ENCODE data around the gene FHL2. TPM values are rescaled to one million over a fixed set of nuclear protein-coding genes. Genes with fewer than 3 reads are reported as not detected.
"Not testable (repeated sequence)": the region's sequence is repeated elsewhere in the genome, so short reads cannot be mapped to it uniquely, and the experiment has no call there.

FHL2 gene
- polyA plus RNA-seq, 6 donors from 2014 or later = 0.05 to 0.39 (median 0.24) TPM; not detected in 2

DNA sequence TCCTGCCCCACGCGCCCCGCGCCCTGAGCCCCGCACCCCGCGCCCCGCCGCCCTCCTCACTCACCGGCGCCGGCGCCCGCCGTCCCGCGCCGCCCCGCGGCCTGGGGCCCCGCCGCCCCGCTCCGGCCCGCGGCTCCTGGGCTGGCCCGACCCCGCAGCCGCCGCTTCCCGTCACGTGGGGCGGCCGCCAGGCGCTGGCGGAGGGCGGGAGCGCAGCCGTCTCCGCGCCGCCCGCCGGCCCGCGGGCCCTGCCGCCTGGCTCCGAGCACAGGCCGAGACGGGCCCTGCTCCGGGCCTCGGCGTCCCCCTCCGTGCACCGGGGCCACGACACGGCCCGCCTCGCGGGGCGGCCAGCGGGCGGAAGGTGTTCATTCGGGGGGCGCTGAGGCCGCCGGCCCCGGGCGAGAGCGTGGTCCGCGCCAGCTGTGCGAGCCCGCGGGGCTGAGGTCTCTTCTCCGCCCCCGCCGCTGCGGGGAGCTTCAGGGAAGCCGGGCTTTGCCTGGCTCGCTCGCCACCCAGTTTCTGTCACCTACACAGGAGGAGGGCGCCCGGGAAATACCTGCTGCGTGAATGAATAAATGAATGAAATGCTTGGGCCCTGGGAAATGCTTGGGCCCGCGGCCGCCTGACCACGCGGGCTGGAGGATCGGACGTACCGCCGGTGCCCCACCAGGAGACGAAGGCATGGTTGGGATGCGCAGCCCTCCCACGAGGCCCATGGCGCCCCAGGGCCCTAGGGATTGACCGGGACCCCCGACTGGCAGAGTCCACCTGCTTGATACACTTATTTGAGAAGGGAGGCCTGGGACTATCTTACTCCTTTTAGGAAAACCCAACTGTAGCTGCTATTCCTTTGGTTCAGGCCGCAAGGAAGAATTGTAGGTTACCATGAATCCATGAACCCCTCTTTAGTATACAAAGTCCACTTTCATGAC, 69.0 kb downstream of the FHL2 start, which contains the start of gene TGFBRAP1:
TGFBRAP1 (minus strand) TSS at position 175 of the 935 bp plus-strand sequence. CDS start 21,434 bp downstream, outside the sequence.
- Mint-ChIP-seq H3K27me3 (no peaks in the 10 kb centered on the region), H3K4me3 (peak within 1 kb of the TSS; percentile 86 to 99 (median 96)), H3K4me1 (peaks cover 29 to 41% (median 39%) of the 10 kb centered on the region in 3 donors), H3K9me3 (no peaks in the 10 kb centered on the region), H3K36me3 (no peaks in the 10 kb centered on the region), H3K27ac (peak within 1 kb of the TSS; percentile 90 to 98 (median 96))
- ATAC-seq (ENCODE audit: low read depth in 2 of 2) (peak; percentile 92 to 93), DNase-seq (peak; percentile 79)

DNA sequence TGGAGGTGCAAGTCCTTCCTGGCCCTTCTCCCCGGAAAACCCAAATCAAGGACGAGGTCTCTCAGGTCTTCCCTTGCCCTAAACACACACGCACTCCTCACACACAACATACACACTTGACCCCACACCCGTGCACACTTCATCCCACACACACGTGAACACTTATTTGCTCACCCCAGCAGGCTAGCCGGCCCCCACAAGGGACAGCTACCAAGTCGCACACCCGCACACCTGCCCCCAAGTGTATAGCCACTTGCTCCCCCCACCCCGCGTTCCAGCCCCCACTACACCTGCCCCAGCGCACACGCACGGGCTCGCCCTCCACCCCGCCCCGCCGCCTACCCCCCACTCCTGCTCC, 69.7 kb downstream of the FHL2 start:
- peak overlapping the region; percentile 86 to 99 (median 96) for H3K4me3 Mint-ChIP-seq

DNA sequence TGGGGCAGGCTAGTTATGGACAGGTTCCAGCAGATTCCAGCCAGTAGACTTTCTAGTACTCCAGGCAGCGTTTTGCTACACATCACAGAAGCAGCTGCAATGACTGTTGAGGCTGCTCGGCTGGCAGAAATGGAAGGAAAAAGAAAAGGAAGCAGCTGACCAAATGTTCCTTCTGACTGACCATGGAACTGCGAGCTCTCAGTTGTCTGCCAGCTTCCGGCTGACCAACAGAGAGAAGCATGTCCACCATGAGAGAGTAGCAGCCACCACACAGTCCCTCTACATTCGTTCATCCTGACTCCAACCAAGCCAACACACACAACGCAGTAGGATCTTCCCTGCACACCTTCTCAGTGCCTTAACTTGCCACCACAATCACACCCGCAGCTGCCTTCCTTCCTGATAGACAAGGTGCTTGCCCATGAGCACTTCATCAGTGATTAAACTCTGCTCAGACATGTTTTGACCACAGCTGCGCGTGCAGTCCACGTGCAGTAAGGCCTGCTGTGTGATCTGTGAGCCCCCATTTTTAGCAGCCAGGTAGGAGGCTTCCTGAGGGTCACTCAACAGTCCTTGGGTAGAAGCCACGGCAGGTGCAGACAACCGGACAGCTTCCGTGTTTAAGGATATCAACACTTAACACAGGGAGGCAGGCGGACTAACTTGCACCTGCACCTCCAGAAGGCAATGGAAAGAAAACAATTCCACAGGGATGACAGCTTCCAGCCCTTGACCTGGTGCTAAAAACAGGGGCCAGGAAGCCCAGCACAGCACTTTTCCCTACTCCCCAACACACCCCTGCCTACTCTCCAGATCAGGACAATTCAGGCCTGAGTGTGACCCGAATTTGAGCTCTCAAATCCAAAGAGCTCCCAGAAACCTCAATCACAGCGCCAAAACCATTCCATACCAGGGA, 70.3 kb downstream of the FHL2 start:
- H3K9me3 Mint-ChIP-seq = no peaks in the 10 kb centered on the region
- no peak for ATAC-seq (ENCODE audit: low read depth in 2 of 2)
- peak overlapping the region; percentile 86 to 99 (median 96) for H3K4me3 Mint-ChIP-seq
- peaks cover 39 to 52% (median 49%) of the 10 kb centered on the region in 3 donors for H3K4me1 Mint-ChIP-seq
- no peaks in the 10 kb centered on the region for H3K27me3 Mint-ChIP-seq
- no peaks in the 10 kb centered on the region for H3K36me3 Mint-ChIP-seq
- peak; percentile 6 for DNase-seq
- H3K27ac Mint-ChIP-seq = peak overlapping the region; percentile 88 to 98 (median 96)

More for the DNA sequence above, 69.7 kb downstream of the FHL2 start:
- DNase-seq (no peak), ATAC-seq (ENCODE audit: low read depth in 2 of 2) (peak; percentile 22 to 23)
- Mint-ChIP-seq H3K4me1 (peaks cover 34 to 48% (median 46%) of the 10 kb centered on the region in 3 donors), H3K9me3 (no peaks in the 10 kb centered on the region), H3K27ac (peak overlapping the region; percentile 88 to 98 (median 96)), H3K36me3 (no peaks in the 10 kb centered on the region), H3K27me3 (no peaks in the 10 kb centered on the region)

DNA sequence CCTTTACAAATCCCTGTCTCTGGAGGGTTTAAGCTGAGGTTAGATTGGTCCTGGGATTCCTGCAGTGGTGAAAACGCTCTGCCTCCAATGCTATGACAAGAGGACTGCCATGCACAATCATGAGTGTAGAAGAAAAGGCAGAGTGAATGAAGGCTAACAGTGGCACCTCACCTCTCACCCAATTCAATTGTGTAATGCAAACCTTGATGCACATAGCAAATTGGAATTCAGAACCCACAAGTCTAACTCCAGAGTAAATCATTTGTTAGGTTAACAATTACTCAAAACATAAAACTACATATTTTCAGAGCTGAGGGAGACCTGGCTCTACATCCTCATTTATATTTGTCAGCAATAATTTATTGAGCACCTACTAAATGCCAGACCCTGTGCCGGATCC, 71.2 kb downstream of the FHL2 start:
- DNase-seq (no peak), ATAC-seq (ENCODE audit: low read depth in 2 of 2) (no peak)
- Mint-ChIP-seq H3K9me3 (no peaks in the 10 kb centered on the region), H3K36me3 (no peaks in the 10 kb centered on the region), H3K27ac (peak overlapping the region; percentile 42 to 98 (median 78)), H3K4me1 (peaks cover 46 to 60% (median 55%) of the 10 kb centered on the region in 3 donors), H3K27me3 (no peaks in the 10 kb centered on the region), H3K4me3 (peak overlapping the region in 7 of 8 donors; percentile 86 to 99 (median 96))

DNA sequence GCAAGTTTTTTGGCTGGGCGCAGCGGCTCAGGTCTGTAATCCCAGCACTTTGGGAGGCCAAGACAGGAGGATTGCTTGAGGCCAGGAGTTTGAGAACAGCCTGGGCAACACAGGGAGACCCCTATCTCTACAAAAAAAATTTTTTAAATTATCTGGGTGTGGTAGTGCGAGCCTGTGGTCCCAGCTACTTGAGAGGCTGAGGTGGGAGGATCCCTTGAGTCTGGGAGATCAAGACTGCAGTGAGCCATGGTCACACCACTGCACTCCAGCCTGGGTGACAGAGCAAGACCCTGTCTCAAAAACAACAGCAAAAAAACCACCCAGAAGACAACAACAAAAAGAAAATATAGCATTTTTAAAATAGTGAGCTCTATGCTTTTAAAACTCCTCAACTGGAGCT, 71.6 kb downstream of the FHL2 start:
- H3K9me3 Mint-ChIP-seq; H3K36me3 Mint-ChIP-seq; DNase-seq; H3K27me3 Mint-ChIP-seq; ATAC-seq (ENCODE audit: low read depth in 2 of 2): not testable (repeated sequence)
- peak overlapping the region in 5 of 8 donors; percentile 86 to 98 (median 96) for H3K4me3 Mint-ChIP-seq
- peaks cover 47 to 62% (median 59%) of the 10 kb centered on the region in 3 donors for H3K4me1 Mint-ChIP-seq
- peak overlapping the region in 2 of 6 donors; percentile 90 to 96 for H3K27ac Mint-ChIP-seq

DNA sequence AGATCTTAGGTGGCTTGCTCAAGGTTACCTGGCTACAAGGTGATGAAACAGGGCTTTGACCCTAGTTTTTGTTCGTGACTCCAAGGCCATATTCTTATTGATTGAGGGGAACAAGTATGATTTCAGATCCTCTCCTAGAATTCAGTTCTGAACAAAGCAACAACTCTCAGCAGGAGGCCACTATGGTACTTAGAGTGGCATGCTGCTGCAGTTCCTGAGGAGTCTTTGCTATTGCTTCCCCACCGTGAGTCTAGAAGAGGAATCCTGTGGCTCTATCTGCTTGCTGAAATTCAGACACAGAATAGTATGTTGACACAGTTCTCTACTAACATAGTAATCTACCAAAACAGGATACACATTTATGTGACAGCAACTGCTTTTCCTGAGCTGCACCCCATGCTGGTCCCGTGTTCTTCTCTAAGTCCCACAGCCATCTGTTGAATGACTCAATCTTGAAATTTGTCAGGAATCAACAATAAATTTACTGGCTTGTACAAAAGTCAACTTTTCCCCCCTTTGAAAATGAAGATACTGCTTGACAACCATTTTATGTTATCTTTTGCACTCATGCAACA, 73.4 kb downstream of the FHL2 start:
- Mint-ChIP-seq H3K9me3 (no peaks in the 10 kb centered on the region), H3K4me3 (peak overlapping the region in 1 of 8 donors; percentile 46), H3K36me3 (no peaks in the 10 kb centered on the region), H3K27me3 (no peaks in the 10 kb centered on the region), H3K4me1 (peaks cover 47 to 62% (median 59%) of the 10 kb centered on the region in 3 donors), H3K27ac (peak overlapping the region in 1 of 6 donors; percentile 16)
- ATAC-seq (ENCODE audit: low read depth in 2 of 2) (no peak), DNase-seq (no peak)

DNA sequence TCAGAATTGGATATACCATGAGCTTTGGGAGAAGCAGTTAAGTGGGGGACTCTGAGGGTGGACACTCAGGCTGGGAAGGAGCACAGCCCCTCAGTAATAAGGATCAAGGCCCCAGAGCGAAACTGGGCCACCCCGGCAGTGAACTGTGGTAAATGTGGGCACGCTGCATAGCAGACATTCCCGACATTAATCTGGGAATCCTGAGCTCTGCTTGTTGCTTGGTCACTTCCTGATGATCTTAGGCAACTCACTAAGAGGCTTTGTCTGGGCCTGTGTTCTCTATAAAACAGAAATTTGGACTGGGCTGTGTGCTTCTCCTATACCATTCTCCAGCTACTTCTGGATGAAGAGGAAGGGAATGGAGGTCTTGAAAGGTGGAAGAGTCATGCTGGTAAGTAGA, 74.1 kb downstream of the FHL2 start:
- Mint-ChIP-seq H3K27ac (peak overlapping the region in 2 of 6 donors; percentile 38 to 79), H3K36me3 (no peaks in the 10 kb centered on the region), H3K4me3 (peak overlapping the region in 1 of 8 donors; percentile 46), H3K27me3 (no peaks in the 10 kb centered on the region), H3K4me1 (peaks cover 45 to 64% (median 53%) of the 10 kb centered on the region in 3 donors), H3K9me3 (no peaks in the 10 kb centered on the region)
- DNase-seq (no peak), ATAC-seq (ENCODE audit: low read depth in 2 of 2) (no peak)

DNA sequence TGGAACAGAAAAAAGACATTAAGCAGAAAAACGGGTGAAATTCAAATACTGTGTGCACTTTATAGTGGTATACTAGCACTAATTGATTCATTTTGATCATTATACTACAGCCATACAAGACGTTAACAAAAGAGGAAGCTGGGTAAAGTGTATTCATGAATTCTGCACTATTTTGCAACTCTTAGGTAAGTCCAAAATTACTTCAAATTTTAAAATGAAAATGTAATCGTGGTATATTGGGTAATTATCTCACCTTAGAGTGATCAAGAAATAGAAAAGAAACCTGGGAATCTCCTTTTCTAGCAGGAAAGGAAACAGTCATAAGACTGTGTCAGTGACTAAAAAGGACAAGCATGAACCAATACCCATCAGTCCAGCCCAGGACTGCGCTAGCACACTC, 74.8 kb downstream of the FHL2 start:
- Mint-ChIP-seq H3K4me1 (peaks cover 43 to 61% (median 51%) of the 10 kb centered on the region in 3 donors), H3K36me3 (no peaks in the 10 kb centered on the region), H3K27ac (peak overlapping the region in 1 of 6 donors; percentile 65), H3K4me3 (peak overlapping the region in 1 of 8 donors; percentile 29), H3K9me3 (no peaks in the 10 kb centered on the region), H3K27me3 (no peaks in the 10 kb centered on the region)
- DNase-seq (no peak), ATAC-seq (ENCODE audit: low read depth in 2 of 2) (no peak)

DNA sequence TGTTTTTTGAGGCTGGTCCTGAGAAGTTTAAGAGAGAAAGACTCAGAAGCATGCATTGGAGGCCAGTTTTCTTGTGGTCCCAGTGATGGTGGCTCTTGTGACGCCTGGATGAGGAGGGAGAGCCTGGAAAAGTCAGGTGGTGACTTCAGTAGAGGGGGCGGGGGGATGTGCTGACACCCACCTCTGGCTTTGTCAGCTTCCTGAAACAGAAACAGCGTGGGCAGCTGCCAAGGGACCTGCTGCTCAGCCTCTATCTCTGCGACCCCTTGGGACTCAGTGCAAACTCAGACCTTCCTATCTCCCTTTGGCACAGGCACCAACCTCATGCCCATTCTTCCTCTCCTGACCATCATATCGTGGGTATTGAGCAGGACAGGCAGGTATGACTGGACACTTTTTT, 75.7 kb downstream of the FHL2 start:
- Mint-ChIP-seq H3K4me3 (peak overlapping the region in 1 of 8 donors; percentile 30), H3K4me1 (peaks cover 37 to 57% (median 42%) of the 10 kb centered on the region in 3 donors), H3K9me3 (no peaks in the 10 kb centered on the region), H3K36me3 (no peaks in the 10 kb centered on the region), H3K27me3 (no peaks in the 10 kb centered on the region), H3K27ac (peak overlapping the region in 3 of 6 donors; percentile 14 to 90 (median 43))
- DNase-seq = no peak
- ATAC-seq (ENCODE audit: low read depth in 2 of 2) = no peak

DNA sequence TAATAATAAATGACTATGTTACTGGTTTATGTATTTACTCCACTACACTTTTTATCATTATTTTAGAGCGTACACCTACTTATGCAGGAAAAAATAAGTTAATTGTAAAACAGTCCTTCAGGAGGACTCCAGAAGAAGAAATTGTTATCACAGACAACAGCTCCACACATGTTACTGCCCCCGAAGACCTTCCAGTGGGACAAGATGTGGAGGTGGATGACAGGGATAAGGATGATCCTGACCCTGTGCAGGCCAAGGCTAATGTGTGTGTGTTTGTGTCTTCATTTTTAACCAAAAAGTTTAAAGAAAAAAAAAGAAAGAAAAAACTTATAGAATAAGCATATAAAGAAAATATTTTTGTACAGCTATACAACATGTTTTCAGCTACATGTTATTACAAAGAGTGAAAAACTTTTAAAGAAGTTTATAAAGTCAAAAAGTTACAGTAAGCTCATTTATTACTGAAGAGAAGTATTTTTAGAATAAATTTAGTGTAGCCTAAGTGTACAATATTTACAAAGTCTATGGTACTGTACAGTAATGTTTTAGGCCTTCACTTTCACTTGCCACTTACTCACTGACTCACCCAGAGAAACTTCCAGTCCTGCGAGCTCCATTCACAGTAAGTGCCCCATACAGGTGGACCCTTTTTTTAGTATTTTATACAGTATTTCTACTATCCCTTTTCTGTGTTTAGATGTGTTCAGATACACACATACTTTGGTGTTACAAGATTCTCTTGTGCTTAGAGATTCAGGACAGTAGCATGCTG, 76.8 kb downstream of the FHL2 start:
- no peaks in the 10 kb centered on the region for H3K27me3 Mint-ChIP-seq
- no peaks in the 10 kb centered on the region for H3K36me3 Mint-ChIP-seq
- no peak for DNase-seq
- H3K27ac Mint-ChIP-seq = no peak overlapping the region
- no peak for ATAC-seq (ENCODE audit: low read depth in 2 of 2)
- H3K9me3 Mint-ChIP-seq = no peaks in the 10 kb centered on the region
- H3K4me1 Mint-ChIP-seq = peaks cover 38 to 59% (median 43%) of the 10 kb centered on the region in 3 donors
- H3K4me3 Mint-ChIP-seq = no peak overlapping the region

DNA sequence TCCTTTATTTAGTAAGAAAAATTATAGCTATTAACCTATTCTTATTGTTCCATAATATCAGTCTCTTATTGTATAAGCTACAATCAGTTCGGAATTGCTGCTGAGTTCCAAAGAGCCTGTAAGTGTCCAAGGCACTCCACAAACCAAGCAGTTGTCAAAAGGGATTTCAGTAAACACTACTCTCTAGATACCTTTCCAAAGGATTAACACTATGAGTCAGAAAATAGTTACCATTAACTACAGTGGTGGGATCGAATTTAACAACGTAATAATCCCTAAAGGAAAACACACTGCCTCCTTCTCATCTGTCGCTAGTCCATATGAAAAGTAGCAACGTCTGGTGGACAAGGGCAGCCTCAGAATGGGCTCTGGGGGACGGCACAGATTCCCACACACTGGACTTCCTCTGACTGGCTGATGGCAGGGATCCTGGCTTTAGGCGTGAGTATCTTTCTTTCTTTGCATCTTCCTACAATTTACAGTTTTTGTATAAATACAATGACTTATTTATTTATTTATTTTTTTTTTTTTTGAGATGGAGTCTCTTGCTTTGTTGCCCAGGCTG, 78.1 kb downstream of the FHL2 start:
- no peak for ATAC-seq (ENCODE audit: low read depth in 2 of 2)

DNA sequence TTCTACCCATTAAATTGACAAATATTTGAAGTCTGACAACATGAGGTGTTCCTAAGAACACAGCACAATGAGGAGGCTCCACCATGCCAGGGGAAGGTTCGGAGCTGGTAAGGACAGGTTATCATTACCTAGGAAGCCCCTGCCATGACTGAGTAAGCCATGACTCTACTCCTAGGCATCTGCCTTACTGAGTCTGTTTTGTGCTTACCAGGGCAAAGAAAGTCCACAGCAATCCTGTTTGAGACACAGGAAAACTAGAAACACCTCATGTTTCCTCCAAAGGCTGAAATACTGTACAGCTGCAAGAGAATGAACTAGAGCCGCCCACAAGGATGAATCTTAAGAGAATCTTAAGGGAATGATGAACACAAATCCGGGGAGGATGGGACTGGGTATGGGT, 80.9 kb downstream of the FHL2 start:
- ATAC-seq (ENCODE audit: low read depth in 2 of 2) (no peak), DNase-seq (no peak)
- no peaks in the 10 kb centered on the region for H3K36me3 Mint-ChIP-seq
- H3K27ac Mint-ChIP-seq = no peak overlapping the region
- peaks cover 29 to 39% (median 39%) of the 10 kb centered on the region in 3 donors for H3K4me1 Mint-ChIP-seq
- no peaks in the 10 kb centered on the region for H3K27me3 Mint-ChIP-seq
- no peak overlapping the region for H3K4me3 Mint-ChIP-seq
- H3K9me3 Mint-ChIP-seq = no peaks in the 10 kb centered on the region

More for the DNA sequence above, 78.1 kb downstream of the FHL2 start:
- H3K4me3 Mint-ChIP-seq = no peak overlapping the region
- no peak for DNase-seq
- peaks cover 38 to 54% (median 47%) of the 10 kb centered on the region in 3 donors for H3K4me1 Mint-ChIP-seq
- no peaks in the 10 kb centered on the region for H3K9me3 Mint-ChIP-seq
- no peaks in the 10 kb centered on the region for H3K36me3 Mint-ChIP-seq
- H3K27ac Mint-ChIP-seq = no peak overlapping the region
- no peaks in the 10 kb centered on the region for H3K27me3 Mint-ChIP-seq

All from naive B cell (primary cell).